HepG2 (cell line): ENCODE measurements around the gene CLMP. TPM values are rescaled to one million over a fixed set of nuclear protein-coding genes. Genes with fewer than 3 reads are reported as not detected.

ENCODE experiments used
- AFF4 ChIP-seq: sonication (generic); formaldehyde crosslinking; IDR thresholded peaks from 2 replicates; pipeline ENCODE4 v1.4.0; 2020; ENCODE audit warnings: missing genetic modification reagents
- ARNT ChIP-seq: fragments of 450-650 bp; IDR thresholded peaks from 2 replicates; pipeline ENCODE4 v1.6.1; 2017
- CEBPG ChIP-seq: IDR thresholded peaks from 2 replicates; pipeline ENCODE4 v1.6.1; 2016
- FOXK2 ChIP-seq: fragments of 450-650 bp; IDR thresholded peaks from 2 replicates; pipeline ENCODE4 v1.6.1; 2016
- HOXA3 ChIP-seq: sonication (generic); formaldehyde crosslinking; IDR thresholded peaks from 2 replicates; pipeline ENCODE4 v1.5.0; 2020; ENCODE audit warnings: missing genetic modification reagents
- KAT7 ChIP-seq: IDR thresholded peaks from 2 replicates; pipeline ENCODE4 v1.6.1; 2018; ENCODE audit warnings: borderline replicate concordance, missing compliant biosample characterization
- MAFK ChIP-seq, 2 experiments: IDR thresholded peaks in 1 of 2; conservative IDR thresholded peaks in 1 of 2; 2 replicates each; pipeline ENCODE4 v1.6.1; 2011; ENCODE audit warnings: improper control_type of control experiment in 2 of 2, low read length in 2 of 2
- MXD4 ChIP-seq: IDR thresholded peaks from 2 replicates; pipeline ENCODE4 v1.6.1; 2016; ENCODE audit warnings: mild to moderate bottlenecking, missing biosample characterization, missing genetic modification reagents
- NFAT5 ChIP-seq: sonication (generic); formaldehyde crosslinking; IDR thresholded peaks from 2 replicates; pipeline ENCODE4 v1.4.0; 2020; ENCODE audit warnings: missing genetic modification reagents
- NFKBIZ ChIP-seq: IDR thresholded peaks from 2 replicates; pipeline ENCODE4 v1.6.1; 2018; ENCODE audit warnings: missing genetic modification reagents, missing compliant biosample characterization
- PPARG ChIP-seq: conservative IDR thresholded peaks from 2 replicates; pipeline ENCODE4 v1.6.1; 2016; ENCODE audit warnings: missing biosample characterization, missing genetic modification reagents
- TGIF2 ChIP-seq: IDR thresholded peaks from 2 replicates; pipeline ENCODE4 v1.6.1; 2016; ENCODE audit warnings: control low read depth, missing compliant biosample characterization
- ZMAT3 ChIP-seq: sonication (generic); formaldehyde crosslinking; conservative IDR thresholded peaks from 2 replicates; pipeline ENCODE4 v1.7.0; 2021; ENCODE audit warnings: missing genetic modification reagents
- ZNF432 ChIP-seq: sonication (generic); formaldehyde crosslinking; IDR thresholded peaks from 2 replicates; pipeline ENCODE4 v1.5.0; 2020; ENCODE audit warnings: missing genetic modification reagents, mild to moderate bottlenecking, borderline replicate concordance
- ZNF543 ChIP-seq: sonication (generic); formaldehyde crosslinking; IDR thresholded peaks from 2 replicates; pipeline ENCODE4 v1.4.0; 2020; ENCODE audit warnings: mild to moderate bottlenecking, missing genetic modification reagents
- ZNF746 ChIP-seq: sonication (generic); formaldehyde crosslinking; IDR thresholded peaks from 2 replicates; pipeline ENCODE4 v1.8.0; 2022; ENCODE audit warnings: mild to moderate bottlenecking, missing genetic modification reagents
- polyA plus RNA-seq, 8 experiments: library from polyadenylated mRNA; depleted of rRNA in 3 of 8; stranded (reverse) in 7 of 8; unstranded in 1 of 8; fragments of >200 nt; fragmentation: Illumina TruSeq in 4 of 8; extraction: Trizol in 4 of 8; gene quantifications; 2 replicates each; pipeline versions ENCODE4 v1.2.1 to v1.2.3, GENCODE V29; 2011 to 2016; ENCODE audit warnings: low read depth in 4 of 8, missing spikeins in 1 of 8, mixed read lengths in 1 of 8; ENCODE audit not compliant: insufficient read depth in 1 of 8
- total RNA-seq, 5 experiments: library from RNA; depleted of rRNA; stranded (reverse); fragments of >200 nt; fragmentation: Illumina TruSeq; extraction: Trizol; gene quantifications; 2 replicates each; pipeline ENCODE4 v1.2.3, GENCODE V29; 2016; ENCODE audit warnings: low read depth in 1 of 5
- TF ChIP-seq, protein P1 (sequence below): sonication (generic); formaldehyde crosslinking; IDR thresholded peaks from 2 replicates; pipeline ENCODE4 v1.5.1; 2020; ENCODE audit warnings: missing genetic modification reagents, mild to moderate bottlenecking, borderline replicate concordance
- TF ChIP-seq, protein P2 (sequence below): sonication (generic); formaldehyde crosslinking; IDR thresholded peaks from 2 replicates; pipeline ENCODE4 v1.5.0; 2020; ENCODE audit warnings: missing genetic modification reagents
- TF ChIP-seq, protein P3 (sequence below): IDR thresholded peaks from 2 replicates; pipeline ENCODE4 v1.6.1; 2018; ENCODE audit warnings: missing genetic modification reagents

The CLMP gene
- total and polyA plus RNA-seq, 2 of the 13 experiments (the other 11 are each of a cell fraction or from before 2014, with no cell fraction given) = not detected

- TF ChIP-seq HOXA3 (CRISPR knock-in tag) (peak; percentile 57; the same call in 1 of the 2 replicates), ZMAT3 (CRISPR knock-in tag) (0 out of 2 replicates have a peak, but pooled peaks have one; percentile 32), ARNT (no peak), MAFK (conservative IDR thresholded peaks at IDR 0.05 in 1 of 2, IDR thresholded peaks at IDR 0.05 in 1 of 2; ENCODE audit: low read length in 2 of 2) (no peak), FOXK2 (no peak), CEBPG (CRISPR knock-in tag) (no peak), ZNF432 (no peak), TGIF2 (CRISPR knock-in tag) (no peak; the same call in 1 of the 2 replicates), AFF4 (CRISPR knock-in tag) (no peak), NFAT5 (CRISPR knock-in tag) (no peak), PPARG (CRISPR knock-in tag) (no peak), KAT7 (CRISPR knock-in tag) (no peak), ZNF746 (CRISPR knock-in tag) (peak; percentile 81; the same call in 1 of the 2 replicates), ZNF543 (CRISPR knock-in tag) (no peak), MXD4 (CRISPR knock-in tag) (0 out of 2 replicates have a peak, but pooled peaks have one; percentile 44), NFKBIZ (CRISPR knock-in tag) (peak; percentile 79)
- TF ChIP-seq, protein P1, sequence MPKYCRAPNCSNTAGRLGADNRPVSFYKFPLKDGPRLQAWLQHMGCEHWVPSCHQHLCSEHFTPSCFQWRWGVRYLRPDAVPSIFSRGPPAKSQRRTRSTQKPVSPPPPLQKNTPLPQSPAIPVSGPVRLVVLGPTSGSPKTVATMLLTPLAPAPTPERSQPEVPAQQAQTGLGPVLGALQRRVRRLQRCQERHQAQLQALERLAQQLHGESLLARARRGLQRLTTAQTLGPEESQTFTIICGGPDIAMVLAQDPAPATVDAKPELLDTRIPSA (CRISPR knock-in tag) = peak; percentile 94; the same call in 1 of the 2 replicates
- TF ChIP-seq, protein P2, sequence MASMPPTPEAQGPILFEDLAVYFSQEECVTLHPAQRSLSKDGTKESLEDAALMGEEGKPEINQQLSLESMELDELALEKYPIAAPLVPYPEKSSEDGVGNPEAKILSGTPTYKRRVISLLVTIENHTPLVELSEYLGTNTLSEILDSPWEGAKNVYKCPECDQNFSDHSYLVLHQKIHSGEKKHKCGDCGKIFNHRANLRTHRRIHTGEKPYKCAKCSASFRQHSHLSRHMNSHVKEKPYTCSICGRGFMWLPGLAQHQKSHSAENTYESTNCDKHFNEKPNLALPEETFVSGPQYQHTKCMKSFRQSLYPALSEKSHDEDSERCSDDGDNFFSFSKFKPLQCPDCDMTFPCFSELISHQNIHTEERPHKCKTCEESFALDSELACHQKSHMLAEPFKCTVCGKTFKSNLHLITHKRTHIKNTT (CRISPR knock-in tag) = no peak
- TF ChIP-seq, protein P3, sequence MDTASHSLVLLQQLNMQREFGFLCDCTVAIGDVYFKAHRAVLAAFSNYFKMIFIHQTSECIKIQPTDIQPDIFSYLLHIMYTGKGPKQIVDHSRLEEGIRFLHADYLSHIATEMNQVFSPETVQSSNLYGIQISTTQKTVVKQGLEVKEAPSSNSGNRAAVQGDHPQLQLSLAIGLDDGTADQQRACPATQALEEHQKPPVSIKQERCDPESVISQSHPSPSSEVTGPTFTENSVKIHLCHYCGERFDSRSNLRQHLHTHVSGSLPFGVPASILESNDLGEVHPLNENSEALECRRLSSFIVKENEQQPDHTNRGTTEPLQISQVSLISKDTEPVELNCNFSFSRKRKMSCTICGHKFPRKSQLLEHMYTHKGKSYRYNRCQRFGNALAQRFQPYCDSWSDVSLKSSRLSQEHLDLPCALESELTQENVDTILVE (CRISPR knock-in tag) = peak; percentile 70; the same call in 1 of the 2 replicates
Observed at GRCh38 chr11:123062158-123062891, 132.7 kb downstream of the CLMP start (continued).
